OCI-LY7 (cell line): ENCODE data around the gene RARB. TPM values are rescaled to one million over a fixed set of nuclear protein-coding genes. Genes with fewer than 3 reads are reported as not detected.

Experiments used
- BruUV-seq: library from RNA; stranded (reverse); fragments of 400-500 nt; replicated peaks from 2 replicates; lab custom pipeline; 2021; lab: Mats Ljungman, UMichigan
- CTCF ChIA-PET: fragments of 300-600 bp; sonication (Branson Sonifier 250); formaldehyde crosslinking; loops from one replicate; lab custom pipeline; 2022; ENCODE audit warnings: antibody characterized with exemption; ENCODE audit not compliant: unreplicated experiment; lab: Charles Lee
- POLR2A ChIA-PET: fragments of 300-600 bp; sonication (Branson Sonifier 250); formaldehyde crosslinking; loops from one replicate; lab custom pipeline; 2022; ENCODE audit warnings: antibody characterized with exemption; lab: Charles Lee
- DNase-seq: peaks from one replicate; pipeline ENCODE4 v3.0.0-alpha.2; 2015; ENCODE audit warnings: low spot score
- H2AFZ ChIP-seq: fragments of 200-600 bp; sonication (generic), shearing (Covaris generic); 2 replicates; pipeline ENCODE4 v1.6.1; 2014; ENCODE audit warnings: mild to moderate bottlenecking, antibody characterized with exemption, low read length, moderate library complexity
- H3K27ac ChIP-seq: fragments of 200-600 bp; sonication (generic); 2 replicates; pipeline ENCODE4 v1.5.1; 2014; ENCODE audit warnings: mixed run types, low read depth, mild to moderate bottlenecking, moderate library complexity, low read length, inconsistent platforms; ENCODE audit not compliant: poor library complexity, severe bottlenecking
- H3K36me3 ChIP-seq: fragments of 200-600 bp; sonication (generic); 2 replicates; pipeline ENCODE4 v1.6.1; 2014; ENCODE audit warnings: mild to moderate bottlenecking, antibody characterized with exemption, low read length, moderate library complexity, mixed read lengths; ENCODE audit not compliant: insufficient read depth
- H3K4me1 ChIP-seq: fragments of 200-600 bp; sonication (generic); 2 replicates; pipeline ENCODE4 v1.5.1; 2014; ENCODE audit warnings: mild to moderate bottlenecking, low read length; ENCODE audit not compliant: insufficient read depth, poor library complexity, severe bottlenecking
- H3K4me2 ChIP-seq: fragments of 200-600 bp; sonication (generic); 2 replicates; pipeline ENCODE4 v1.6.1; 2014; ENCODE audit warnings: mild to moderate bottlenecking, low read length
- H3K4me3 ChIP-seq: fragments of 200-600 bp; sonication (generic); 2 replicates; pipeline ENCODE4 v1.5.1; 2014; ENCODE audit warnings: mild to moderate bottlenecking, low read depth, low read length; ENCODE audit not compliant: poor library complexity, severe bottlenecking
- H3K79me2 ChIP-seq: fragments of 200-600 bp; sonication (generic); 2 replicates; pipeline ENCODE4 v1.6.1; 2016; ENCODE audit warnings: low read depth, mild to moderate bottlenecking, low read length, moderate library complexity, mixed read lengths; ENCODE audit not compliant: insufficient read depth
- H3K9me2 ChIP-seq: fragments of 200-600 bp; sonication (generic); 2 replicates; pipeline ENCODE4 v1.6.1; 2016; ENCODE audit warnings: mild to moderate bottlenecking, low read length, mixed read lengths; ENCODE audit not compliant: insufficient read depth
- H3K9me3 ChIP-seq: fragments of 200-600 bp; sonication (generic); 2 replicates; pipeline ENCODE4 v1.6.1; 2014; ENCODE audit warnings: mild to moderate bottlenecking, mixed run types, low read length, mixed read lengths
- H4K20me1 ChIP-seq: fragments of 200-600 bp; sonication (generic); 2 replicates; pipeline ENCODE4 v1.6.1; 2014; ENCODE audit warnings: mild to moderate bottlenecking, antibody characterized with exemption, low read length, moderate library complexity, mixed read lengths; ENCODE audit not compliant: insufficient read depth
- EZH2phosphoT487 ChIP-seq: fragments of 200-600 bp; sonication (generic); IDR thresholded peaks from 2 replicates; pipeline ENCODE4 v1.6.1; 2018; ENCODE audit warnings: low read depth, borderline replicate concordance, mild to moderate bottlenecking, mixed run types, antibody characterized with exemption, low read length, moderate library complexity, mixed read lengths
- intact Hi-C: fragments of 100-400 bp; cut with micrococcal nuclease; formaldehyde crosslinking; loops from one replicate; pipeline ENCODE4 v1.10.0; 2022; ENCODE audit not compliant: unreplicated experiment
- total RNA-seq, 2 experiments: library from RNA; depleted of rRNA in 1 of 2; stranded (reverse); fragments of >200 nt in 1 of 2; shearing (Covaris generic) in 1 of 2; gene quantifications; 2 replicates each; pipeline ENCODE4 v1.2.3, GENCODE V29; 2014 to 2022
- TF ChIP-seq, protein P1 (sequence below): fragments of 200-600 bp; sonication (generic); conservative IDR thresholded peaks from 2 replicates; pipeline ENCODE4 v1.5.1; 2014; ENCODE audit warnings: mild to moderate bottlenecking, antibody characterized with exemption, low read length, moderate library complexity, mixed read lengths

Gene RARB
- total RNA-seq, 2 experiments from 2014 or later, result not detected

- no peaks in the 10 kb centered on the region for H3K4me1 ChIP-seq
- intact Hi-C loops, result no loop called here
- H3K9me2 ChIP-seq, result no peaks in the 10 kb centered on the region
- H3K9me3 ChIP-seq, result no peaks in the 10 kb centered on the region
- ChIA-PET POLR2A (interaction anchor here (0.6 to 1.0 kb wide), 2 partner anchors 8 to 10 kb away, joined by 3 read pairs; no protein-coding TSS in a partner anchor), CTCF (no interaction called here)
- H3K79me2 ChIP-seq, result no peaks in the 10 kb centered on the region
- no peak overlapping the region for H3K4me2 ChIP-seq
- DNase-seq, result no peak
- H3K4me3 ChIP-seq, result no peak overlapping the region
- H4K20me1 ChIP-seq, result no peaks in the 10 kb centered on the region
- no peak for TF ChIP-seq EZH2phosphoT487
- TF ChIP-seq, protein P1, sequence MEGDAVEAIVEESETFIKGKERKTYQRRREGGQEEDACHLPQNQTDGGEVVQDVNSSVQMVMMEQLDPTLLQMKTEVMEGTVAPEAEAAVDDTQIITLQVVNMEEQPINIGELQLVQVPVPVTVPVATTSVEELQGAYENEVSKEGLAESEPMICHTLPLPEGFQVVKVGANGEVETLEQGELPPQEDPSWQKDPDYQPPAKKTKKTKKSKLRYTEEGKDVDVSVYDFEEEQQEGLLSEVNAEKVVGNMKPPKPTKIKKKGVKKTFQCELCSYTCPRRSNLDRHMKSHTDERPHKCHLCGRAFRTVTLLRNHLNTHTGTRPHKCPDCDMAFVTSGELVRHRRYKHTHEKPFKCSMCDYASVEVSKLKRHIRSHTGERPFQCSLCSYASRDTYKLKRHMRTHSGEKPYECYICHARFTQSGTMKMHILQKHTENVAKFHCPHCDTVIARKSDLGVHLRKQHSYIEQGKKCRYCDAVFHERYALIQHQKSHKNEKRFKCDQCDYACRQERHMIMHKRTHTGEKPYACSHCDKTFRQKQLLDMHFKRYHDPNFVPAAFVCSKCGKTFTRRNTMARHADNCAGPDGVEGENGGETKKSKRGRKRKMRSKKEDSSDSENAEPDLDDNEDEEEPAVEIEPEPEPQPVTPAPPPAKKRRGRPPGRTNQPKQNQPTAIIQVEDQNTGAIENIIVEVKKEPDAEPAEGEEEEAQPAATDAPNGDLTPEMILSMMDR, result no peak
- no peak overlapping the region for H3K27ac ChIP-seq
- no TSS peak for BruUV-seq
- H3K36me3 ChIP-seq, result no peaks in the 10 kb centered on the region
- no peak overlapping the region for H2AFZ ChIP-seq
These were observed 67.7 kb downstream of the RARB start for GRCh38 chr3:25495726-25496253.

DNA sequence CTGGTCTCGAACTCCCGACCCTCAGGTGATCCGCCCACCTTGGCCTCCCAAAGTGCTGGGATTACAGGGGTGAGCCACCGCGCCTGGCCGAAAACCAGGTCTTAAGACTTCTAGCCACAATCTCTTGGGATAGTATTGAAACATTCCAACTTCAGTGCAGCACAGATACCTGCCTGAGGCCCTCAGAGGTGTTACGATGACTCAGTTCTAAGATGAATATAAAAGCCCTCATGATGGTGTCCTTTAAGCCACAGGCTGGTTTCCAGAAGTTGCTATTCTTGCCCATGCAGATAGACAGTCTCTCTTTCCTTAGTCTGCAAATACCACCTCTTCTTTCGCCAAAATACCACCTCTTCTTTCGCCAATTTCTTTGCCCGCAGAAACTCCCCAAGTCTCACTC lies 69.0 kb downstream of the RARB start:
- Histone ChIP-seq H3K4me3 (no peak overlapping the region), H2AFZ (no peak overlapping the region), H3K9me2 (no peaks in the 10 kb centered on the region), H3K4me1 (no peaks in the 10 kb centered on the region), H4K20me1 (no peaks in the 10 kb centered on the region), H3K9me3 (no peaks in the 10 kb centered on the region), H3K4me2 (no peak overlapping the region), H3K27ac (no peak overlapping the region), H3K36me3 (no peaks in the 10 kb centered on the region), H3K79me2 (no peaks in the 10 kb centered on the region)
- no peak for TF ChIP-seq EZH2phosphoT487
- TF ChIP-seq, protein P1, result no peak
- ChIA-PET POLR2A (no interaction called here), CTCF (no interaction called here)
- no TSS peak for BruUV-seq
- intact Hi-C loops, result no loop called here
- DNase-seq, result no peak

- no peak overlapping the region for H3K27ac ChIP-seq
- no peak overlapping the region for H3K4me2 ChIP-seq
- intact Hi-C loops, result no loop called here
- H4K20me1 ChIP-seq, result no peaks in the 10 kb centered on the region
- H2AFZ ChIP-seq, result no peak overlapping the region
- POLR2A ChIA-PET, result no interaction called here
- no peaks in the 10 kb centered on the region for H3K9me2 ChIP-seq
- no peaks in the 10 kb centered on the region for H3K9me3 ChIP-seq
- CTCF ChIA-PET, result no interaction called here
- no peaks in the 10 kb centered on the region for H3K4me1 ChIP-seq
- no peaks in the 10 kb centered on the region for H3K36me3 ChIP-seq
- no peak overlapping the region for H3K4me3 ChIP-seq
- no peaks in the 10 kb centered on the region for H3K79me2 ChIP-seq
- no TSS peak for BruUV-seq
- no peak for TF ChIP-seq EZH2phosphoT487
- TF ChIP-seq, protein P1, result no peak
- DNase-seq, result no peak
These were observed 72.7 kb downstream of the RARB start for GRCh38 chr3:25500706-25501210.
